ENCODE results near the gene TAF11L3. TPM values are rescaled to one million over a fixed set of nuclear protein-coding genes. Genes with fewer than 3 reads are reported as not detected.
"Not testable (repeated sequence)": the region's sequence is repeated elsewhere in the genome, so short reads cannot be mapped to it uniquely, and the experiment has no call there.

Gene TAF11L3
- total RNA-seq, 1 experiment from 2014 or later: not detected

GRCh38 chr5:17487174-17487512, 31.0 kb upstream of the TAF11L3 start:
- Histone ChIP-seq H3K27me3 (replicated peaks; ENCODE audit: control insufficient read depth, insufficient read depth, low read length) (no peaks in the 10 kb centered on the region), H3K4me1 (no peaks in the 10 kb centered on the region), H3K9me3 (no peaks in the 10 kb centered on the region), H3K36me3 (ENCODE audit: control insufficient read depth, insufficient read depth, low read length) (no peaks in the 10 kb centered on the region), H3K4me3 (ENCODE audit: low read depth, low read length) (no peak overlapping the region)
- ChIA-PET POLR2A (no interaction called here), CTCF (no interaction called here)
- no peaks in the 10 kb centered on the region for H3K9me3 Mint-ChIP-seq (ENCODE audit: unreplicated experiment)
- H3K36me3 Mint-ChIP-seq (ENCODE audit: insufficient read depth, unreplicated experiment): no peaks in the 10 kb centered on the region
- DNase-seq: no peak
- BruUV-seq (replicated peaks): no TSS peak
- H3K4me3 Mint-ChIP-seq (ENCODE audit: unreplicated experiment): no peak overlapping the region
- no peak overlapping the region for H3K27ac Mint-ChIP-seq (ENCODE audit: unreplicated experiment)
- intact Hi-C loops (cut with micrococcal nuclease; ENCODE audit: unreplicated experiment): no loop called here
- H3K27me3 Mint-ChIP-seq (ENCODE audit: insufficient read depth, unreplicated experiment): no peaks in the 10 kb centered on the region
- no peaks in the 10 kb centered on the region for H3K4me1 Mint-ChIP-seq (ENCODE audit: low read depth, unreplicated experiment)
- no peak for TF ChIP-seq CTCF (IDR thresholded peaks at IDR 0.05; ENCODE audit: insufficient read depth in 1 of 2, low read depth in 1 of 2, low read length in 1 of 2, severe bottlenecking in 1 of 2, unreplicated experiment in 1 of 2)

- H3K4me3 Mint-ChIP-seq (ENCODE audit: unreplicated experiment); DNase-seq; intact Hi-C loops (cut with micrococcal nuclease; ENCODE audit: unreplicated experiment): not testable (repeated sequence)
These were observed 26.9 kb upstream of the TAF11L3 start for GRCh38 chr5:17491257-17491656.

GRCh38 chr5:17492770-17493169, 25.4 kb upstream of the TAF11L3 start:
- BruUV-seq (replicated peaks): no TSS peak
- H3K4me3 Mint-ChIP-seq (ENCODE audit: unreplicated experiment): no peak overlapping the region
- Histone ChIP-seq H3K27me3 (replicated peaks; ENCODE audit: control insufficient read depth, insufficient read depth, low read length) (no peaks in the 10 kb centered on the region), H3K9me3 (peaks cover 3% of the 10 kb centered on the region; the same call in 1 of the 2 replicates), H3K4me3 (ENCODE audit: low read depth, low read length) (no peak overlapping the region), H3K36me3 (ENCODE audit: control insufficient read depth, insufficient read depth, low read length) (no peaks in the 10 kb centered on the region), H3K4me1 (no peaks in the 10 kb centered on the region)
- no peak for DNase-seq
- no peaks in the 10 kb centered on the region for H3K4me1 Mint-ChIP-seq (ENCODE audit: low read depth, unreplicated experiment)
- ChIA-PET POLR2A (no interaction called here), CTCF (no interaction called here)
- TF ChIP-seq CTCF (IDR thresholded peaks at IDR 0.05; ENCODE audit: insufficient read depth in 1 of 2, low read depth in 1 of 2, low read length in 1 of 2, severe bottlenecking in 1 of 2, unreplicated experiment in 1 of 2): no peak
- H3K27me3 Mint-ChIP-seq (ENCODE audit: insufficient read depth, unreplicated experiment): no peaks in the 10 kb centered on the region
- intact Hi-C loops (cut with micrococcal nuclease; ENCODE audit: unreplicated experiment): no loop called here
- H3K27ac Mint-ChIP-seq (ENCODE audit: unreplicated experiment): no peak overlapping the region
- no peaks in the 10 kb centered on the region for H3K36me3 Mint-ChIP-seq (ENCODE audit: insufficient read depth, unreplicated experiment)
- no peaks in the 10 kb centered on the region for H3K9me3 Mint-ChIP-seq (ENCODE audit: unreplicated experiment)

More at GRCh38 chr5:17491257-17491656, 26.9 kb upstream of the TAF11L3 start:
- H3K4me1 Mint-ChIP-seq (ENCODE audit: low read depth, unreplicated experiment); H3K9me3 Mint-ChIP-seq (ENCODE audit: unreplicated experiment); H3K36me3 Mint-ChIP-seq (ENCODE audit: insufficient read depth, unreplicated experiment); H3K27me3 ChIP-seq (replicated peaks; ENCODE audit: control insufficient read depth, insufficient read depth, low read length); H3K27ac Mint-ChIP-seq (ENCODE audit: unreplicated experiment); BruUV-seq (replicated peaks); H3K4me1 ChIP-seq; H3K36me3 ChIP-seq (ENCODE audit: control insufficient read depth, insufficient read depth, low read length); POLR2A ChIA-PET; CTCF ChIA-PET; H3K27me3 Mint-ChIP-seq (ENCODE audit: insufficient read depth, unreplicated experiment); H3K4me3 ChIP-seq (ENCODE audit: low read depth, low read length); H3K9me3 ChIP-seq: not testable (repeated sequence)

- no peak for TF ChIP-seq CTCF (IDR thresholded peaks at IDR 0.05; ENCODE audit: insufficient read depth in 1 of 2, low read depth in 1 of 2, low read length in 1 of 2, severe bottlenecking in 1 of 2, unreplicated experiment in 1 of 2)
- Histone ChIP-seq H3K4me1 (no peaks in the 10 kb centered on the region), H3K4me3 (ENCODE audit: low read depth, low read length) (no peak overlapping the region), H3K27me3 (replicated peaks; ENCODE audit: control insufficient read depth, insufficient read depth, low read length) (no peaks in the 10 kb centered on the region), H3K36me3 (ENCODE audit: control insufficient read depth, insufficient read depth, low read length) (no peaks in the 10 kb centered on the region), H3K9me3 (peaks cover 3% of the 10 kb centered on the region; the same call in 1 of the 2 replicates)
- Mint-ChIP-seq H3K9me3 (ENCODE audit: unreplicated experiment) (no peaks in the 10 kb centered on the region), H3K4me3 (ENCODE audit: unreplicated experiment) (no peak overlapping the region), H3K4me1 (ENCODE audit: low read depth, unreplicated experiment) (no peaks in the 10 kb centered on the region), H3K27me3 (ENCODE audit: insufficient read depth, unreplicated experiment) (no peaks in the 10 kb centered on the region), H3K27ac (ENCODE audit: unreplicated experiment) (no peak overlapping the region), H3K36me3 (ENCODE audit: insufficient read depth, unreplicated experiment) (no peaks in the 10 kb centered on the region)
- no peak for DNase-seq
- intact Hi-C loops (cut with micrococcal nuclease; ENCODE audit: unreplicated experiment): no loop called here
- BruUV-seq (replicated peaks): no TSS peak
- CTCF ChIA-PET: no interaction called here
- POLR2A ChIA-PET: no interaction called here
These were observed 20.7 kb upstream of the TAF11L3 start for GRCh38 chr5:17497446-17497845.

- H3K9me3 Mint-ChIP-seq (ENCODE audit: unreplicated experiment); H3K4me1 ChIP-seq; H3K4me3 Mint-ChIP-seq (ENCODE audit: unreplicated experiment); DNase-seq; H3K36me3 ChIP-seq (ENCODE audit: control insufficient read depth, insufficient read depth, low read length); POLR2A ChIA-PET; H3K9me3 ChIP-seq; H3K27me3 ChIP-seq (replicated peaks; ENCODE audit: control insufficient read depth, insufficient read depth, low read length); H3K4me1 Mint-ChIP-seq (ENCODE audit: low read depth, unreplicated experiment); H3K27ac Mint-ChIP-seq (ENCODE audit: unreplicated experiment); CTCF ChIA-PET; H3K4me3 ChIP-seq (ENCODE audit: low read depth, low read length); H3K36me3 Mint-ChIP-seq (ENCODE audit: insufficient read depth, unreplicated experiment); H3K27me3 Mint-ChIP-seq (ENCODE audit: insufficient read depth, unreplicated experiment); BruUV-seq (replicated peaks); intact Hi-C loops (cut with micrococcal nuclease; ENCODE audit: unreplicated experiment): not testable (repeated sequence)
These were observed 20.2 kb upstream of the TAF11L3 start, which contains the start of gene TAF11L2 for GRCh38 chr5:17497931-17498330. TSS of gene TAF11L2 (plus strand) at chr5:17498231.

Data from Caco-2 (cell line).